Measurements from ENCODE around the gene IRF7. TPM values are rescaled to one million over a fixed set of nuclear protein-coding genes. Genes with fewer than 3 reads are reported as not detected.
A peak's percentile ranks its signal among the peaks of the same experiment; 100 is the strongest.

The IRF7 gene
- polyA plus RNA-seq, 1 of the 3 experiments (the other 2 are of a cell fraction): 6.3 TPM

GRCh38 chr11:598005-598680 lies 17.6 kb downstream of the IRF7 start:
- H3K9me3 ChIP-seq: no peaks in the 10 kb centered on the region
- H3K9ac ChIP-seq: no peak overlapping the region
- no peaks in the 10 kb centered on the region for H3K9me2 ChIP-seq
- CTCF ChIA-PET: no interaction called here
- H3K4me2 ChIP-seq: no peak overlapping the region
- peaks cover 41 to 66% of the 10 kb centered on the region in 2 experiments for H3K36me3 ChIP-seq (replicated peaks in 1 of 2; ENCODE audit: control insufficient read depth in 1 of 2, insufficient read depth in 2 of 2, low read length in 1 of 2)
- no peak overlapping the region for H2AFZ ChIP-seq (ENCODE audit: low read depth)
- H4K20me1 ChIP-seq (ENCODE audit: insufficient read depth): peaks cover 22% of the 10 kb centered on the region; the same call in 1 of the 2 replicates
- 86% methylated on average over 9 of the region's 30 CpGs for WGBS (ENCODE audit: low lambda C conversion rate)
- TF ChIP-seq JUND (IDR thresholded peaks at IDR 0.05) (no peak), FOSL2 (IDR thresholded peaks at IDR 0.05; ENCODE audit: borderline replicate concordance, low read depth) (no peak), EP300 (IDR thresholded peaks at IDR 0.05; ENCODE audit: borderline replicate concordance in 1 of 2, low read depth in 1 of 2, low read length in 1 of 2) (no peak), RFX5 (IDR thresholded peaks at IDR 0.05; ENCODE audit: low read length) (no peak), USF1 (IDR thresholded peaks at IDR 0.05; ENCODE audit: borderline replicate concordance, low read depth) (no peak), TAF1 (IDR thresholded peaks at IDR 0.05; ENCODE audit: borderline replicate concordance, low read depth, low read length) (no peak), EZH2phosphoT487 (IDR thresholded peaks at IDR 0.05; ENCODE audit: borderline replicate concordance, low read depth) (no peak), TCF12 (IDR thresholded peaks at IDR 0.05) (no peak), ZBTB33 (IDR thresholded peaks at IDR 0.05; ENCODE audit: borderline replicate concordance, low read depth) (no peak), ELF1 (IDR thresholded peaks at IDR 0.05) (no peak), FOXM1 (IDR thresholded peaks at IDR 0.05; ENCODE audit: low read depth) (no peak)
- POLR2A ChIA-PET: no interaction called here
- H3K4me3 ChIP-seq (ENCODE audit: low read depth in 2 of 2, low read length in 1 of 2): no peak overlapping the region
- peaks cover 16% of the 10 kb centered on the region; the same call in 1 of the 2 replicates for H3K79me2 ChIP-seq (ENCODE audit: insufficient read depth)
- no peak for DNase-seq
- no peaks in the 10 kb centered on the region for H3F3A ChIP-seq (replicated peaks; ENCODE audit: insufficient read depth)
- H3K27me3 ChIP-seq (ENCODE audit: insufficient read depth): no peaks in the 10 kb centered on the region
- no peak overlapping the region for H3K27ac ChIP-seq (ENCODE audit: low read depth in 2 of 2, low read length in 1 of 2)
- H3K4me1 ChIP-seq (ENCODE audit: control insufficient read depth in 1 of 2, insufficient read depth in 2 of 2, low read depth in 1 of 2, low read length in 1 of 2): no peaks in the 10 kb centered on the region

GRCh38 chr11:597166-597725 lies 18.5 kb downstream of the IRF7 start:
- no peaks in the 10 kb centered on the region for H3K4me1 ChIP-seq (ENCODE audit: control insufficient read depth in 1 of 2, insufficient read depth in 2 of 2, low read depth in 1 of 2, low read length in 1 of 2)
- DNase-seq: peak; percentile 63
- H3K4me3 ChIP-seq (ENCODE audit: low read depth in 2 of 2, low read length in 1 of 2): no peak overlapping the region
- TF ChIP-seq EP300 (IDR thresholded peaks at IDR 0.05; ENCODE audit: borderline replicate concordance in 1 of 2, low read depth in 1 of 2, low read length in 1 of 2): no peak
- no peak for TF ChIP-seq JUND (IDR thresholded peaks at IDR 0.05)
- no peak for TF ChIP-seq NFIC (IDR thresholded peaks at IDR 0.05; ENCODE audit: borderline replicate concordance)
- no peak for TF ChIP-seq RFX5 (IDR thresholded peaks at IDR 0.05; ENCODE audit: low read length)
- no peak for TF ChIP-seq CHD2 (IDR thresholded peaks at IDR 0.05; ENCODE audit: low read length, partially characterized antibody)
- TF ChIP-seq REST (IDR thresholded peaks at IDR 0.05; ENCODE audit: low read depth, low read length): no peak
- peak; percentile 21; the same call in 1 of the 2 replicates for TF ChIP-seq CTCF (IDR thresholded peaks at IDR 0.05)
- TF ChIP-seq RXRA (IDR thresholded peaks at IDR 0.05; ENCODE audit: borderline replicate concordance, low read depth): no peak
- no peak for TF ChIP-seq MEF2A (IDR thresholded peaks at IDR 0.05; ENCODE audit: borderline replicate concordance, low read depth)
- no peak overlapping the region for H3K27ac ChIP-seq (ENCODE audit: low read depth in 2 of 2, low read length in 1 of 2)
- no peaks in the 10 kb centered on the region for H3K9me3 ChIP-seq
- no peaks in the 10 kb centered on the region for H3F3A ChIP-seq (replicated peaks; ENCODE audit: insufficient read depth)
- no peak overlapping the region for H2AFZ ChIP-seq (ENCODE audit: low read depth)
- no CpG with 5 or more reads among the region's 29 CpGs for WGBS (ENCODE audit: low lambda C conversion rate)
- H3K27me3 ChIP-seq (ENCODE audit: insufficient read depth): no peaks in the 10 kb centered on the region
- peaks cover 22% of the 10 kb centered on the region; the same call in 1 of the 2 replicates for H4K20me1 ChIP-seq (ENCODE audit: insufficient read depth)
- peaks cover 18% of the 10 kb centered on the region for H3K79me2 ChIP-seq (ENCODE audit: insufficient read depth)
- H3K4me2 ChIP-seq: no peak overlapping the region
- peaks cover 41 to 75% of the 10 kb centered on the region in 2 experiments for H3K36me3 ChIP-seq (replicated peaks in 1 of 2; ENCODE audit: control insufficient read depth in 1 of 2, insufficient read depth in 2 of 2, low read length in 1 of 2)
- ChIA-PET CTCF (no interaction called here), POLR2A (no interaction called here)
- no peaks in the 10 kb centered on the region for H3K9me2 ChIP-seq
- H3K9ac ChIP-seq: no peak overlapping the region

All from SK-N-SH (cell line).